Measurements from ENCODE around the gene MATR3.

MATR3 gene

GRCh38 chr5:139376364-139376763 lies 82.8 kb downstream of the MATR3 start:
- TF ChIP-seq, protein P1, sequence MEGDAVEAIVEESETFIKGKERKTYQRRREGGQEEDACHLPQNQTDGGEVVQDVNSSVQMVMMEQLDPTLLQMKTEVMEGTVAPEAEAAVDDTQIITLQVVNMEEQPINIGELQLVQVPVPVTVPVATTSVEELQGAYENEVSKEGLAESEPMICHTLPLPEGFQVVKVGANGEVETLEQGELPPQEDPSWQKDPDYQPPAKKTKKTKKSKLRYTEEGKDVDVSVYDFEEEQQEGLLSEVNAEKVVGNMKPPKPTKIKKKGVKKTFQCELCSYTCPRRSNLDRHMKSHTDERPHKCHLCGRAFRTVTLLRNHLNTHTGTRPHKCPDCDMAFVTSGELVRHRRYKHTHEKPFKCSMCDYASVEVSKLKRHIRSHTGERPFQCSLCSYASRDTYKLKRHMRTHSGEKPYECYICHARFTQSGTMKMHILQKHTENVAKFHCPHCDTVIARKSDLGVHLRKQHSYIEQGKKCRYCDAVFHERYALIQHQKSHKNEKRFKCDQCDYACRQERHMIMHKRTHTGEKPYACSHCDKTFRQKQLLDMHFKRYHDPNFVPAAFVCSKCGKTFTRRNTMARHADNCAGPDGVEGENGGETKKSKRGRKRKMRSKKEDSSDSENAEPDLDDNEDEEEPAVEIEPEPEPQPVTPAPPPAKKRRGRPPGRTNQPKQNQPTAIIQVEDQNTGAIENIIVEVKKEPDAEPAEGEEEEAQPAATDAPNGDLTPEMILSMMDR (IDR thresholded peaks at IDR 0.05; ENCODE audit: low read depth, low read length, missing control alignments) = no peak

DNA sequence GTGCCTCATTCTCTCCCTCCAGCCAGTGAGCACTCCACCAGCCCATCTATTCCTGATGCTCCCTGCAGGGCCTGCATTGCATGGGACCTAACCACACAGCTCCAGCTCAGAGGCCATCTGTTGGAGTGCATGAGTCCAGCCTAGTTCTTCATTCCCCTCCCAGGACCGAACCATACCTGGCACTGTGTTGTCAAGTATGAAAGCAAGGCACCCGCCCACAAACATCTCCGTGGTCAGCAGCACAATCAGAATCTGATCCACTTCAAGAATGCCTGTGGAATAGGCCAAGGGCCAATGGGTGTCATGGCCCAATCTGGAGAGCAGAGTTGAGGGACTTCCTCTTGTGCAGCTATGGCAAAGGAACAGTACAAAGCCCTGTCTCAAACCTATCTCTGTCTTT lies 83.7 kb downstream of the MATR3 start:
- in situ Hi-C loops (cut with HindIII; ENCODE audit: low sequenced_read_pairs) = no loop called here
- H3K4me3 ChIP-seq (ENCODE audit: low read depth, low read length) = no peak overlapping the region
- DNase-seq (ENCODE audit: low read depth) = no peak
- TF ChIP-seq, protein P1 (IDR thresholded peaks at IDR 0.05; ENCODE audit: low read depth, low read length, missing control alignments) = no peak

More at GRCh38 chr5:139376364-139376763, 82.8 kb downstream of the MATR3 start:
- in situ Hi-C loops (cut with HindIII; ENCODE audit: low sequenced_read_pairs) = no loop called here
- no peak overlapping the region for H3K4me3 ChIP-seq (ENCODE audit: low read depth, low read length)
- no peak for DNase-seq (ENCODE audit: low read depth)

GRCh38 chr5:139378101-139378825 lies 84.7 kb downstream of the MATR3 start:
- no peak for DNase-seq (ENCODE audit: low read depth)
- in situ Hi-C loops (cut with HindIII; ENCODE audit: low sequenced_read_pairs) = no loop called here
- TF ChIP-seq, protein P1 (IDR thresholded peaks at IDR 0.05; ENCODE audit: low read depth, low read length, missing control alignments) = no peak
- H3K4me3 ChIP-seq (ENCODE audit: low read depth, low read length) = no peak overlapping the region

- DNase-seq (ENCODE audit: low read depth) = no peak
- TF ChIP-seq, protein P1 (IDR thresholded peaks at IDR 0.05; ENCODE audit: low read depth, low read length, missing control alignments) = no peak
- in situ Hi-C loops (cut with HindIII; ENCODE audit: low sequenced_read_pairs) = no loop called here
- H3K4me3 ChIP-seq (ENCODE audit: low read depth, low read length) = no peak overlapping the region
These were observed 85.4 kb downstream of the MATR3 start for GRCh38 chr5:139378941-139379361.

DNA sequence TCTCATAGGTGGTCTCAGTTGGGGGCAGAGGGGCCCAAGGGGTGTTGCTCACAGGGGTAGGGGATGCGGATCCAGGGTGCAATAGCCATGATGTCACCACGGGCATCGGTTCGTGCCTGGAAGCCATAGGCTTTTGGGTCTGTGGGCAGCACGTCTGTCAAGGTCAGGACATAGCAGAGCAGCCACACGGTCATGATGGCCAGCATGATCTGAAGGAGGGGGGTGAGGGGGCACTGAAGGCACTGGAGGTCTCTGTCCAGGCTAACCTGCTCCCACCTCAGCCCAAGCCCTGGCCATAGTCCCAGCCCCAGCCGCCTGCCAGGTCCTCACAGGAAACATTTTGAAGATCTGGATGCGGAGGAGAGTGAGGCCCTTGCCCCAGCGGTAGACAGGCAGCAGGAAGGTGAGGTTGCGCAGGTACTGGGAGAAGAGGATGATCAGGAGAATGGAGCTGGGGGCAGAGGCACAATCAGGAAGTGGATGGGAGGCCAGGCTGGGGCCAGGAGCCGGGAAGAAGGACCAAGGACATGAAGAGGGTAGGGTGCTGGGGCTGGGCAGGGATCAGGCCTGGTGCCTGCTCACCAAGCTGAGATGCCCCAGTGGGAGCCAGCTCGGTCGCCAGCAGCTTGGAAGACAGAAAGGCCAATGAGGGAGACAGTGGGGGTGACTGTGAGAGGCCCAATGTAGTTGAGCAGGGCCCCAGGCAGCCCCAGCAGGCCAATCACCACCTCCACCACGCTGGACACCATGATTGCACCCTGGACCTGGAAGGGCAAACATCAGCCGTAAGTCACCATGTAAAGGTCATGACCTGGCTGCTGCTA lies 86.3 kb downstream of the MATR3 start:
- no peak for DNase-seq (ENCODE audit: low read depth)
- in situ Hi-C loops (cut with HindIII; ENCODE audit: low sequenced_read_pairs) = no loop called here
- no peak overlapping the region for H3K4me3 ChIP-seq (ENCODE audit: low read depth, low read length)
- TF ChIP-seq, protein P1 (IDR thresholded peaks at IDR 0.05; ENCODE audit: low read depth, low read length, missing control alignments) = no peak

Data from astrocyte of the cerebellum (primary cell).